Renal pelvis (tissue), 4 donors: ENCODE results near the gene TMTC1. TPM values are rescaled to one million over a fixed set of nuclear protein-coding genes. Genes with fewer than 3 reads are reported as not detected.

Source experiments
- DNase-seq: peaks from one replicate; pipeline ENCODE4 v3.0.0-alpha.2; 2013
- polyA plus RNA-seq, 3 donors: library from polyadenylated mRNA; unstranded; fragments of 120-200 nt; gene quantifications; one replicate each; pipeline ENCODE4 v1.2.1, GENCODE V29; 2013; ENCODE audit not compliant: insufficient read length in 3 of 3

TMTC1 gene
- polyA plus RNA-seq, 3 donors, result 20.4 to 24.3 (median 24.0) TPM

- DNase-seq, result no peak
Observed at GRCh38 chr12:29714966-29715365, 68.8 kb downstream of the TMTC1 start.

DNA sequence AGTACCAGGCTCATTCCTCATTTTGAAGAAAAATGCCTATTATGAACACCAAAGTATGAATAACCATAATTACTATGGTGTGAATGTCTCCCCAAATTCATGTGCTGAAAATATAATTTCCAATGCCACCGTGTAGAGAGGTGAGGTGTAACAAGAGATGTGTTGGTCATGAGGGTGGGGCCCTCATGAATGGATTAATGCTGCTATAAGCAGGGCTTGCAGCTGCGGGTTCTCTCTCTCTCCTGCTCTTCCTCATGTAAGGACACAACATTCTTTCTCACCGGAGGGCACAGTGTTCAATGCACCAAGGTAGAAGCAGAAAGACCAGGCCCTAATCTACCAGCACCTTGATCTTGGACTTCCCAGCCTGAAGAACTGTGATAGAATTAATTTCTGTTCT lies 70.0 kb downstream of the TMTC1 start:
- DNase-seq, result no peak

DNA sequence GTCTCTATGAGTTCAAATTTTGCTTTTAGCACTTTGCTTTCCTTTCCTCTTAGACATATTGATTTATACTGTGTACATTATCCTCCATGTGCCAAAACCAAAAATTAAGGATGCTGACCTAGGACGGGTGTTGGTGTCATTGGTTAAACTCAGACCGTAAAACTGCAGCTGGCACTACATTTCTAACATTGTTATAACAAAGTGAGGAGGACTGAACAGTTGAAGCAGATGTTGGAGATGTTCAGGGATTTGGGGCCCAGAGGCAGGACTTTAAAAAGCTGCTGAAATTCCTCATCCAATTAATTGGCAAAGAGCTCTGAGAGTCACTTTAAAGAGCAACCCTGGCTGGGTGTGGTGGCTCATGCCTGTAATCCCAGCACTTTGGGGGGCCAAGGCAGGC lies 72.4 kb downstream of the TMTC1 start:
- DNase-seq, result no peak

DNA sequence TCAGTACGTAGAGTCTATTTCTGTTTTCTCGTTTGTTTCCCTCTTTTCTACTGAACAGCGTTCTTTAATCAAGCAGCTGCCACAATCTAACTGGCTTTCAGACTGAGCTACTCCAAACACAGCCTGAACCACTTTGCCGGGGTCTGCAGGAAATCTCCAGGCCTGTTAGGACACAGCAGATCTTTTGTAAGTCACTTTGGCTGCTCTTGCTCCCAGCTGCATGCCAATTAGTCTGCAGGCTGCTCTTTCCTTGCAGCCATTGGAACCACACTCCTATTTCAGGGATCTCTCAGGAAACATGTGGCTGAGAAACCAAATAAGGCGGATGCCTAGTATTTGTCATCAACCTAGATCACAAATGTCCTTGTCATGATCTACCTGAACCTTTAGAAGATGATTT lies 73.6 kb downstream of the TMTC1 start:
- DNase-seq, result no peak

DNA sequence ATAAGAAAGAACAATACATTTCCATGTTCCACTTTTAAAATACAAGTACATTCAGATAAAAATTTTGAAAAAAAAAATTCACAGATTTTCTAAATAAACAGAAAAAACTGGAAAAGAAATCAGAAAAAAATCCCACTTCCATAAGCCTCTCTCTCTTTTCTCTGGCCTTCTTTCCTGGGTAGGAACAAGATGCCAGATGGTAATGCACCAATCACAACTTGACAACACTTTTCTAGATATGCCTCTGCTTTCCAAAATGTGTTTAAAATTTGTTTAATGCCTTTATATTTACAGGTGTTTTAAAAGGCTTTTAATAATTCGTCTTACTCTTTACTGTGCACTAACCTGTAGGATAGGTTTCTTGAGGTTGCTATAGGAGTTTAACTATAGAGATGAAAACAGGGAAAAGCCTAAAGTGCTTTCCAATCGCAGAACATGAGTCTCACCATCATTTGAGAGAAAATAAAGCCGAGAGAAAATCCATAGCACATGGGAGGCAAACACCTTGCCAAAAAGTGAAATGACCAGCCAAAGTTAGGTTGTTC lies 74.2 kb downstream of the TMTC1 start:
- no peak for DNase-seq

DNA sequence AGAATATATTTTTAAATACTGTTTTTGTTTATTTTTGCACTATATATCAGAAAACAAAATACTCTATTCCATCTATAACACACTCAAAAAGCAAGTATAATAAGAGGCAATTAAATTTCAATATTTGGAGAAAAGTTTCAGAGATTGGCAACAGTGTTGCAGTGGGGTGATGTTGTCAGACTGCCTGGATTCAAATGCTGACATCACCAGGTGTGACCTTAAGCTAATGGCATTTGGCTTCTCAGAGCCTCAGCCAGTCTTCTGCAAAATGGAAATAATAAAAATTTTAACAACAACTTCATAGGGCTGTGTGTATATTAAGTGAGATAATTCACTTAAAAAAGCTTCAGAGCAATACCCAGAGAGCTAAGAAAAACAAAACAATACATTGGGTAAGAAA lies 74.7 kb downstream of the TMTC1 start:
- DNase-seq, result no peak

GRCh38 chr12:29707846-29708245 lies 75.9 kb downstream of the TMTC1 start:
- no peak for DNase-seq

DNA sequence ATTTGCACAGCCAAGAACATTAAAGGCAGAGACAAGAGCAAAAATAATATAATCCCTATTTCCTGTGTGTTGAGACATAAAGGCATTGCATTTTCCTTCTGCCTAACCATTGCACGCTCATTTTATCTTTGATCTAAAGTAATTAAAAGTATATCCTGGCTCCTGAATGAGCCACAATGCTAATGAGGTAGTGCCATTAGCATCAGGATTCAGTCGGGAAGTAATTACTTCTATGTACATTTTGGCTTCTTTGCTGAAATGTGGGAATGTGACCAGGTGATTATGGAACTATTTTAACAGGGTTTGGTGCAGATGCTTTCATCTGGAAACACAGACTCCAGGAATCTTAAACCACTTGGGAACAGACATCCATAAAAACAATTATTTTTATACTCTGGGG lies 77.4 kb downstream of the TMTC1 start:
- no peak for DNase-seq

DNA sequence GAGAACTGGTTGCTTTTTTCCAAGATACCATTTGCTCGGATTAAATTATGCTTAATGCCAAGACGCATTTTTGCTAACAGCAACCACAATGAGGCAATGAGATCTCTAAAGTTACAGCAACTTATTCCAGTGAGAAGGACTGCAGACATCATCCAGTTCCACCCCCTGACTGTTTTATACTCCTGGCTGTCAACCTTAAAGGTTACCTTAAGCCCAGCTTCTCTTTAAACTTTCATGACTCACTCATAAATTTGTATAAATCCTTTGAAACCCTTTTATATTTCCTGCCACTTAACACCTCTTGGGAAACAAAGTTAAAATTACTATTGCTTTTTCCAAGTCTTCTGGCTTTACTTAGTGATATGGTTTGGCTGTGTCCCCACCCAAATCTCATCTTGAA lies 80.2 kb downstream of the TMTC1 start:
- DNase-seq, result no peak

DNA sequence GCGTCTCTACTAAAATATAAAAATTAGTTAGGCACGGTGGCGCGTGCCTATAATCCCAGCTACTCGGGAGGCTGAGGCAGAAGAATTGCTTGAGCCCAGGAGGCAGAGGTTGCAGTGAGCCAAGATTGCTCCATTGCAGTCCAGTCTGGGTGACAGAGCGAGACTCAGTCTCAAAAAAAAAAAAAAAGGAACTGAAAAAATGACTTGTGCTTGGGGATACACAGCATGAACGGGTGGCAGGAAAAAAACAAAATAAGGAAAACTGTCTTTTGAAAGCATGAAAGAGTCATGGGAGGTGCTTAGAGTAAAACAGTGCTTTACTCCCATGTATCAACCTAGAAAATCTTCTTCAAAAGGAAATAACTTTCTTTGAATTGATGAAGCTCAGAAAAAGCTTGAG lies 80.8 kb downstream of the TMTC1 start:
- DNase-seq, result no peak

GRCh38 chr12:29702222-29702621 lies 81.5 kb downstream of the TMTC1 start:
- no peak for DNase-seq

- peak; percentile 34 for DNase-seq
Observed at GRCh38 chr12:29700761-29701481, 82.8 kb downstream of the TMTC1 start.

DNA sequence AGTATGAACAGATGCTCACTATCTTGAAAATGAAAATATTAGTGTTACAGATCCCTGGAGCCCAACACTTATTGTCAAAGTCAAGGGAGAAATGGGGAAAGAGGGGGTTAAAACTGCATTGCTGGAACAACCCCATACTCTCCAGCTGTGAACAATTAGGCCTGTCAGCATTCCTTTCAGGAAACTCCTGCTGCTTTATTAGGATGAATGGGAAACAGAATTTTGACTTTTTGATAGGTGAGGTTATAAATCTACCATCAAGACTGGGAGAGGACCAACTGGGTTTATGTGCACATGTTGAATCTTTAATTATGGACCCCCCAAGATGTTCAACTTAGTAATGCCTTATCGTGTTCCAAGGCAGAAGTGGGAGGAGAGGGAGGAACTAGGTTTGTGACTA lies 85.0 kb downstream of the TMTC1 start:
- DNase-seq, result peak; percentile 43

DNA sequence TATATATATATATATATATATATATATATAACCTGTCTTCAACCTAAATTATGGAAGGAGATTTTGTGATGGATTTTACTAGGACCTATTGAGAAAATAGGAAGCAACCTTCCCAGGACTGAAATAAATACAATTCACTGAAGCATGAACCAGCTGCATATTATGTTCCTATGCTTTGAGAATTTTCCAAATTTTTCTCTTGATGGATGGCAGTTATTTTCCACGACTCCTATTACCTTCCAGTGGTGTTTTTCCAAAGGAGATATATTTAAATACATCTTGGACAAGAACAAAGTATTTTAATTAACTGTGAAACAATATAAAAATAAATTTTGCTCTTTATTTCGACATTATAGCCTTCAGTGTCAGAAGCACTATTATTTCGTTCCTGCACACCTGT lies 87.9 kb downstream of the TMTC1 start:
- DNase-seq, result no peak

DNA sequence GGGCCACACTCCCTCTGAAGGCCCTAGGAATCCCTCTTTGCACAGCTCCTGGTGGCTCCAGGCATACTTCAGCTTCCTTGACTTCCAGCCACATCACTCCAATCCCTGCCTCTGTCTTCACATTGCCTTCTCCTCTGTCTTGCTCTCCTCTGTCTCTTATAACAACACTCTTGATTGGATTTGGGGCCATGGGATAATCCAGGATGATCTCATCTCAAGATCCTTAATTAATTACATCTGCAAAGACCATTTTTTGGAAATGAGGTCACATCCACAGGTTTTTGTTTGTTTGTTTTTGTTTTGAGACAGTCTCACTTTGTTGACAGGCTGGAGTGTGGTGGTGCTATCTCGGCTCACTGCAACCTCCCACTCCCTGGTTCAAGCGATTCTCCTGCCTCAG lies 88.7 kb downstream of the TMTC1 start:
- no peak for DNase-seq

GRCh38 chr12:29694002-29694401 lies 89.7 kb downstream of the TMTC1 start:
- DNase-seq, result no peak

- no peak for DNase-seq
Observed at GRCh38 chr12:29692237-29692636, 91.5 kb downstream of the TMTC1 start.

DNA sequence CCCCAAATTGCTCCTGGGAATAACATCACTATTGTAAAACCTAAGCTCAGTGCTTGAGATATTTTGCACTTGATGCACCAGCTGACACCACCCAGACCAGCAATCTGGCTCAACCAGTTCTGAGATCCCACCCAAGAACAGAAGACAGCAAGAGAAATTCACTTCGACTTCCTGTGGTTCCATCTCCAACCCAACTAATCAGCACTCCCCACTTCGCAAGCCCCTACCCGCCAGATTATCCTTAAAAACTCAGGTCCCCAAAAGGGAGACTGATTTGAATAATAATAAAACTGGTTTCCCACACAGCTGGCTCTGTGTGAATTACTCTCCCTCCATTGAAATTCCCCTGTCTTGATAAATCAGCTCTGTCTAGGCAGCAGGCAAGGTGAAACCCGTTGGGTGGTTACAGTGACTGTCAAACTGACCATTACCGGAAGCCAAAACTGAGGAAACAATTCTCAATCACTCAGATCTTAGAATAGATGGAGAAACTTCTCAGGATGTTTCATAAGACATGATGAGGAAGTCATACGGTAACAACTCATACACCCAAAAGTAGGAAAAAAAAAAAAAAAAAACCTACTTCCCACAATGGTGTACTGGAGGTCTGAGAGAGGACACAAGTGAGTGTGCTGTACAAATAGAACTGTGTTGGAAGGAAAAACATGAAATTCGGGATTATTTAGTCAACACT lies 92.4 kb downstream of the TMTC1 start:
- no peak for DNase-seq

- DNase-seq, result no peak
Observed at GRCh38 chr12:29690728-29691127, 93.0 kb downstream of the TMTC1 start.

- DNase-seq, result no peak
Observed at GRCh38 chr12:29688914-29689313, 94.8 kb downstream of the TMTC1 start.

DNA sequence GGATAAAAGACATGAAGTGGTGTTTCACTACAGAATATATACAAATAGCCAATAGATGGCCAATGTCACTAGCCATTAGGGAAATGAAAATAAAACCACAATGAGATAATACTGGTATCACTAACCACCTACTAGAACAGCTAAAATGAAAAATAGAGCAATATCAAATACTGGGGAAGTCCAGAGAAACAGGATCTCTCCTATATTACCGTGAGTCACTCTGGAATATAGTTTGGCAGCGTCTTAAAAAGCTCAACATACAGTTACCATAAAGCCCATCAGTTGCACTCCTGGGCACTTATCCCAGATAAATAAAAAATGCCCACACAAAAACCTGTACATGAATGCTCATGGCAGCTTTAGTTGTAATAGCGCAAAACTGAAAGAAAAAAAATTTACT lies 101.7 kb downstream of the TMTC1 start:
- no peak for DNase-seq

DNA sequence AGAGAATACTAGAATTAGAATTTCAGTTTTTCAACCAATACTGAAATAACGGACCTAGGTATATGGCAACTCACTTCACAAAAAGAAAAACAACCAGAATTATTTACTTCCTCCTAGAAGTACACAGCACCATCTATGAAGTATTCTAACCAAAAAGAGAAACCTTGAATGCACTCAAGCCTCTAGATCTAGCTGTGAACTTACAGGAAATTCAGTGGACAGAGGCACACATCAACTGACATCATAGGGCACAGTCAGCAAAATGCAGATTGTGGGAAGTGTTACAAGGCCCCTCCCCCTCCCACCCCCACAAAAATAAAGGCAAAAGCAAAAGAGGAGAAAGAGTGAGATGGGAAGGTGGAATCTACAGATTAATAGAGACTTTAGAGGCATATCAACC lies 102.4 kb downstream of the TMTC1 start:
- no peak for DNase-seq

DNA sequence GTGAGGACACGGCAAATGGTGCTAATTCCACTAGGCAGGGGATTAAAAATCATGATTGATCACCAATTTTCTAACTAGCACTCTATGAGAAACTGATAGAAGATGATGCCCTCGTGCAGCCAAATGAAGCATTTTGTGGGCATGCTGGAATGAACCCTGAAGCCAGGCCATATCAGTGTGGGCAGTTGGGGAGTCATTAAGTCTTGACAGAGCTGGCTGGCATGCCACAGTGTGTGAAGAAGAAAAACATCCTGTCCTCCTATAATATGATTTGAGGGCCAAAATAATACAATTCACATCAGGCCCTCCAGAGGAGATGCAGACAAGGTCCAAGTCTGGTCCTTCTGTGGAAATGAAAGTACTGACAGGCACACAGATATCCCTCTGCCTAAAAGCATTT lies 107.1 kb downstream of the TMTC1 start:
- DNase-seq, result no peak

DNA sequence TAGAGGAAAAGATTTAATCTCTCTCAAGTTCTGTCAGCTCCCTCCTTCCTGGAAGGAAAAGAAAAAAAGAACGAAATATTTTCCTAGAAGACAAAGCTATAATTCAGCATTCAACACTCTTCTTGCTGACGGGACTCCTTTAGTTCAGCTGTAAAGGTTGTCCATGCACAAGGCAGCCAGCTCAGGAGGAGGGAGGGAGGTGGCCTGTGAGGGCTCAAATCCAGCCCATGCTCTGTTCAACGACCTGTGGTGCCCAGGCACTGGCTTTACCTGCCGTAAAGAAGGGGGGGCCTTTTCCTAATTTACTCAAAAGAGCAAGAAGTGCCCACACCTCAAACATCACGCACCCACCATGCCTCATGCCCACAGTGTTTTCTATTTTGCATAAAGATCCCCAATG lies 109.3 kb downstream of the TMTC1 start:
- DNase-seq, result no peak
